Measurements from ENCODE around the gene SNX30. TPM values are rescaled to one million over a fixed set of nuclear protein-coding genes. Genes with fewer than 3 reads are reported as not detected.

The SNX30 gene
- total RNA-seq, 1 experiment from 2014 or later = 12.7 TPM

DNA sequence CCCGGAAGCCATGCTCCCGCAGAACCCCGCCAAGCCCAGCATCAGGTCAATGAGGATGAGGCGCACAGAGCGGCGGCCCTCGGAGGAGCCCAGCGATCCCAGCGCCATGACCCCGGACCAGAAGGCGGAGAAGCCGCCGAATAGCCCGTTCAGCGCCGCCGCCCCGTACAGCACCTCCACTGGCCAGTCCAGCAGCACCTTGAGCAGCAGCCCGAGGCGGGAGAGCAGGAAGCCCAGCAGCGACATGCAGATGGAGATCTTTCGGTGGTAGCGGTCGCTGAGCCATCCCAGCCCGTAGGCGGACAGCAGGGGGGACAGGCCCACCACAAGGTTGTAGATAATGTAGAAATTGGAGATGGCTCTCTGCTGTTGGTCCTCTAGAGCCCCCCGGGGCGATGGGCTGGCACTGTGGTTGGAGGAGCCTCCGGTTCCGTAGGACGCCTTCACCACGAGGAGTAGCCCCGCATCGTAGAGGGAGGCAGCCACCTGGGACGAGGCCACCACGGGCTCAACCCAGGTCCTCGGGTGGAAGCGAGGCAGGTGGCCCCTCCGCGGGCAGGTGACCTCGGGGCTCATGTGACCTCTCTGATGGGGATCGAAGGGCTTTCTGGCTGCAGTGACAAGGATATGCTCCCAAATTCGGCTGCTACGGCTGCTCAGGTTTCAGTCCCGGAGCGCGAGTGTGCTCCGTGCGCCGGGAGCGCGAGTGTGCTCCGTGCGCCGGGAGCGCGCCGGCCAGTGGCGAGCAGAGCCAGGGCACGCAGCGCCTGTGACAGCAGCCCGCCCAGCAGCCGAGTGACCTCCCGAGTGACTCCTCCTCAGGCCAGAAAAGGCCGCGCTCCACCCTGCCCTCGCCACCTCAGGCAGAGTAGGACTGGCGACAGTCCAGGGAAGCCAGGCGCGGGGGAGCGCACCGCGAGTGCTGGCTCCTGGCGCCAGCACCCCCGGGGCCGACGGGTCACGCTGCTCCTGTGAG, 139.8 kb downstream of the SNX30 start, which contains the start of gene SLC46A2:
TSS of gene SLC46A2 (minus strand) at position 771 of the 976 bp plus-strand sequence. CDS start at position 576, 195 bp downstream.
- H4K20me1 ChIP-seq (ENCODE audit: insufficient read depth) = no peaks in the 10 kb centered on the region
- H3K9me2 ChIP-seq (ENCODE audit: insufficient read depth) = no peaks in the 10 kb centered on the region
- ChIA-PET CTCF (no interaction called here), RAD21 (ENCODE audit: low non-redundant PET in 1 of 2, low total read pairs in 2 of 2, uncharacterized antibody in 2 of 2, unreplicated experiment in 2 of 2) (no interaction called here), POLR2A (no interaction called here)
- no peaks in the 10 kb centered on the region for H3K36me3 ChIP-seq (ENCODE audit: control insufficient read depth in 1 of 2, insufficient read depth in 2 of 2, low read length in 2 of 2)
- no TSS peak for BruUV-seq (replicated peaks)
- no peaks in the 10 kb centered on the region for H3K27me3 ChIP-seq (ENCODE audit: insufficient read depth, low read length)
- DNase-seq (ENCODE audit: low read depth, low spot score) = no peak
- H3K9ac ChIP-seq (ENCODE audit: low read length) = no peak within 1 kb of the TSS
- H3K79me2 ChIP-seq (ENCODE audit: insufficient read depth, low read length) = no peaks in the 10 kb centered on the region
- no peak within 1 kb of the TSS for H2AFZ ChIP-seq (ENCODE audit: low read depth, low read length, poor library complexity, severe bottlenecking)
- no peak within 1 kb of the TSS for H3K4me3 ChIP-seq (replicated peaks in 1 of 2; ENCODE audit: low read depth in 1 of 2, low read length in 2 of 2)
- H3K4me1 ChIP-seq (ENCODE audit: control insufficient read depth in 1 of 2, insufficient read depth in 2 of 2, low read length in 2 of 2) = no peaks in the 10 kb centered on the region
- no peak within 1 kb of the TSS for H3K27ac ChIP-seq (ENCODE audit: low read depth, low read length)
- no peaks in the 10 kb centered on the region for H3K9me3 ChIP-seq (ENCODE audit: control insufficient read depth in 1 of 2, insufficient read depth in 1 of 2, low read depth in 1 of 2, low read length in 2 of 2)
- no peak within 1 kb of the TSS for H3K4me2 ChIP-seq (ENCODE audit: low read length)
- no peak for ATAC-seq
- intact Hi-C loops (cut with micrococcal nuclease) = loop anchor here (10.0 kb wide), 1 partner anchor 796 kb away; no protein-coding TSS in a partner anchor
- no peak for TF ChIP-seq JUND (IDR thresholded peaks at IDR 0.05)
- TF ChIP-seq ZNF274 (IDR thresholded peaks at IDR 0.05; ENCODE audit: low read depth, low read length) = no peak
- no peak for TF ChIP-seq SRF (IDR thresholded peaks at IDR 0.05; ENCODE audit: low read depth)
- no peak for TF ChIP-seq CBX3 (IDR thresholded peaks at IDR 0.05; ENCODE audit: low read depth)
- no peak for TF ChIP-seq EZH2phosphoT487 (IDR thresholded peaks at IDR 0.05; ENCODE audit: borderline replicate concordance)
- no peak for TF ChIP-seq SP1 (IDR thresholded peaks at IDR 0.05; ENCODE audit: low read depth)
- no peak for TF ChIP-seq YY1 (IDR thresholded peaks at IDR 0.05; ENCODE audit: extremely low read depth, insufficient replicate concordance, low read depth, low read length)
- TF ChIP-seq, protein P1, sequence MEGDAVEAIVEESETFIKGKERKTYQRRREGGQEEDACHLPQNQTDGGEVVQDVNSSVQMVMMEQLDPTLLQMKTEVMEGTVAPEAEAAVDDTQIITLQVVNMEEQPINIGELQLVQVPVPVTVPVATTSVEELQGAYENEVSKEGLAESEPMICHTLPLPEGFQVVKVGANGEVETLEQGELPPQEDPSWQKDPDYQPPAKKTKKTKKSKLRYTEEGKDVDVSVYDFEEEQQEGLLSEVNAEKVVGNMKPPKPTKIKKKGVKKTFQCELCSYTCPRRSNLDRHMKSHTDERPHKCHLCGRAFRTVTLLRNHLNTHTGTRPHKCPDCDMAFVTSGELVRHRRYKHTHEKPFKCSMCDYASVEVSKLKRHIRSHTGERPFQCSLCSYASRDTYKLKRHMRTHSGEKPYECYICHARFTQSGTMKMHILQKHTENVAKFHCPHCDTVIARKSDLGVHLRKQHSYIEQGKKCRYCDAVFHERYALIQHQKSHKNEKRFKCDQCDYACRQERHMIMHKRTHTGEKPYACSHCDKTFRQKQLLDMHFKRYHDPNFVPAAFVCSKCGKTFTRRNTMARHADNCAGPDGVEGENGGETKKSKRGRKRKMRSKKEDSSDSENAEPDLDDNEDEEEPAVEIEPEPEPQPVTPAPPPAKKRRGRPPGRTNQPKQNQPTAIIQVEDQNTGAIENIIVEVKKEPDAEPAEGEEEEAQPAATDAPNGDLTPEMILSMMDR (IDR thresholded peaks at IDR 0.05 in 2 of 3, conservative IDR thresholded peaks at IDR 0.05 in 1 of 3; ENCODE audit: borderline replicate concordance in 1 of 3, insufficient read depth in 1 of 3, low read depth in 2 of 3, low read length in 2 of 3) = no peak
- TF ChIP-seq, protein P2, sequence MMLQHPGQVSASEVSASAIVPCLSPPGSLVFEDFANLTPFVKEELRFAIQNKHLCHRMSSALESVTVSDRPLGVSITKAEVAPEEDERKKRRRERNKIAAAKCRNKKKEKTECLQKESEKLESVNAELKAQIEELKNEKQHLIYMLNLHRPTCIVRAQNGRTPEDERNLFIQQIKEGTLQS (IDR thresholded peaks at IDR 0.05) = no peak
- TF ChIP-seq, protein P3, sequence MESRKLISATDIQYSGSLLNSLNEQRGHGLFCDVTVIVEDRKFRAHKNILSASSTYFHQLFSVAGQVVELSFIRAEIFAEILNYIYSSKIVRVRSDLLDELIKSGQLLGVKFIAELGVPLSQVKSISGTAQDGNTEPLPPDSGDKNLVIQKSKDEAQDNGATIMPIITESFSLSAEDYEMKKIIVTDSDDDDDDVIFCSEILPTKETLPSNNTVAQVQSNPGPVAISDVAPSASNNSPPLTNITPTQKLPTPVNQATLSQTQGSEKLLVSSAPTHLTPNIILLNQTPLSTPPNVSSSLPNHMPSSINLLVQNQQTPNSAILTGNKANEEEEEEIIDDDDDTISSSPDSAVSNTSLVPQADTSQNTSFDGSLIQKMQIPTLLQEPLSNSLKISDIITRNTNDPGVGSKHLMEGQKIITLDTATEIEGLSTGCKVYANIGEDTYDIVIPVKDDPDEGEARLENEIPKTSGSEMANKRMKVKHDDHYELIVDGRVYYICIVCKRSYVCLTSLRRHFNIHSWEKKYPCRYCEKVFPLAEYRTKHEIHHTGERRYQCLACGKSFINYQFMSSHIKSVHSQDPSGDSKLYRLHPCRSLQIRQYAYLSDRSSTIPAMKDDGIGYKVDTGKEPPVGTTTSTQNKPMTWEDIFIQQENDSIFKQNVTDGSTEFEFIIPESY (IDR thresholded peaks at IDR 0.05; ENCODE audit: extremely low read depth, insufficient replicate concordance, low read length) = no peak
